Liver (tissue), 9 donors: Measurements from ENCODE around the gene CCDC12. TPM values are rescaled to one million over a fixed set of nuclear protein-coding genes. Genes with fewer than 3 reads are reported as not detected.

Experiments
- DNase-seq: peaks from one replicate; pipeline ENCODE4 v3.0.0-alpha.2; 2017; ENCODE audit warnings: low spot score
- H3K27ac ChIP-seq, 2 donors: one replicate each; pipeline ENCODE4 v1.7.0; 2013; ENCODE audit warnings: inconsistent platforms in 2 of 2, low read length in 2 of 2, control low read depth in 1 of 2, low read depth in 1 of 2, mild to moderate bottlenecking in 1 of 2
- H3K27me3 ChIP-seq, 4 donors: one replicate each; pipeline versions ENCODE4 v1.6.1 to v1.7.0; 2013; ENCODE audit warnings: low read length in 3 of 4, inconsistent platforms in 1 of 4, mild to moderate bottlenecking in 1 of 4, moderate library complexity in 1 of 4; ENCODE audit not compliant: control insufficient read depth in 4 of 4, insufficient read depth in 4 of 4
- H3K36me3 ChIP-seq, 4 donors: one replicate each; pipeline versions ENCODE4 v1.6.1 to v1.7.0; 2013; ENCODE audit warnings: low read length in 3 of 4, mild to moderate bottlenecking in 3 of 4, low read depth in 1 of 4, moderate library complexity in 1 of 4; ENCODE audit not compliant: control insufficient read depth in 4 of 4, insufficient read depth in 3 of 4
- H3K4me1 ChIP-seq, 4 donors: one replicate each; pipeline versions ENCODE4 v1.6.1 to v1.7.0; 2013; ENCODE audit warnings: low read length in 3 of 4, mild to moderate bottlenecking in 3 of 4, moderate library complexity in 1 of 4; ENCODE audit not compliant: control insufficient read depth in 4 of 4, insufficient read depth in 4 of 4
- H3K4me3 ChIP-seq, 3 donors: one replicate each; pipeline versions ENCODE4 v1.6.1 to v1.7.0; 2013; ENCODE audit warnings: low read length in 3 of 3, control low read depth in 1 of 3, low read depth in 1 of 3, mild to moderate bottlenecking in 1 of 3
- H3K9ac ChIP-seq, 2 donors: one replicate each; pipeline ENCODE4 v1.7.0; 2013; ENCODE audit warnings: low read length in 2 of 2, mild to moderate bottlenecking in 2 of 2, moderate library complexity in 2 of 2, control low read depth in 1 of 2, low read depth in 1 of 2
- H3K9me3 ChIP-seq, 4 donors: one replicate each; pipeline versions ENCODE4 v1.6.1 to v1.7.0; 2013; ENCODE audit warnings: low read length in 3 of 4; ENCODE audit not compliant: control insufficient read depth in 4 of 4
- ATF3 ChIP-seq: IDR thresholded peaks from 2 replicates; pipeline ENCODE4 v1.6.1; 2016; ENCODE audit warnings: antibody characterized with exemption
- CTCF ChIP-seq: fragments of 150-350 bp; IDR thresholded peaks from 2 replicates; pipeline ENCODE4 v1.5.1; 2017; ENCODE audit warnings: improper control_type of control experiment, low read depth, low read length; ENCODE audit not compliant: missing input control
- EGR1 ChIP-seq, 2 donors: IDR thresholded peaks; 2 replicates each; pipeline ENCODE4 v1.6.1; 2016 to 2018; ENCODE audit warnings: antibody characterized with exemption in 2 of 2, low read depth in 2 of 2
- FOXA1 ChIP-seq: IDR thresholded peaks from 2 replicates; pipeline ENCODE4 v1.6.1; 2016; ENCODE audit warnings: antibody characterized with exemption
- FOXA2 ChIP-seq: IDR thresholded peaks from 2 replicates; pipeline ENCODE4 v1.6.1; 2016; ENCODE audit warnings: antibody characterized with exemption
- GABPA ChIP-seq, 2 donors: IDR thresholded peaks in 1 of 2; conservative IDR thresholded peaks in 1 of 2; 2 replicates each; pipeline ENCODE4 v1.6.1; 2016; ENCODE audit warnings: antibody characterized with exemption in 2 of 2, mild to moderate bottlenecking in 1 of 2, moderate library complexity in 1 of 2
- HNF4A ChIP-seq, 2 donors: conservative IDR thresholded peaks; 2 replicates each; pipeline ENCODE4 v1.6.1; 2016; ENCODE audit warnings: antibody characterized with exemption in 2 of 2, mild to moderate bottlenecking in 2 of 2
- HNF4G ChIP-seq: IDR thresholded peaks from 2 replicates; pipeline ENCODE4 v1.6.1; 2016; ENCODE audit warnings: antibody characterized with exemption
- JUND ChIP-seq, 2 donors: IDR thresholded peaks; 2 replicates each; pipeline ENCODE4 v1.6.1; 2016; ENCODE audit warnings: antibody characterized with exemption in 2 of 2
- MAX ChIP-seq: IDR thresholded peaks from 2 replicates; pipeline ENCODE4 v1.6.1; 2016; ENCODE audit warnings: antibody characterized with exemption
- NR2F2 ChIP-seq: IDR thresholded peaks from 2 replicates; pipeline ENCODE4 v1.6.1; 2016; ENCODE audit warnings: antibody characterized with exemption
- RAD21 ChIP-seq, 2 donors: IDR thresholded peaks; 2 replicates each; pipeline ENCODE4 v1.6.1; 2016; ENCODE audit warnings: antibody characterized with exemption in 2 of 2, mild to moderate bottlenecking in 2 of 2
- REST ChIP-seq: IDR thresholded peaks from 2 replicates; pipeline ENCODE4 v1.6.1; 2016; ENCODE audit warnings: antibody characterized with exemption, mild to moderate bottlenecking
- RXRA ChIP-seq, 2 donors: IDR thresholded peaks; 2 replicates each; pipeline ENCODE4 v1.6.1; 2017 to 2018; ENCODE audit warnings: antibody characterized with exemption in 2 of 2, mild to moderate bottlenecking in 1 of 2
- SP1 ChIP-seq: IDR thresholded peaks from 2 replicates; pipeline ENCODE4 v1.6.1; 2018; ENCODE audit warnings: antibody characterized with exemption, mild to moderate bottlenecking
- TAF1 ChIP-seq: conservative IDR thresholded peaks from 2 replicates; pipeline ENCODE4 v1.6.1; 2016; ENCODE audit warnings: antibody characterized with exemption, mild to moderate bottlenecking
- YY1 ChIP-seq: IDR thresholded peaks from 2 replicates; pipeline ENCODE4 v1.6.1; 2016; ENCODE audit warnings: antibody characterized with exemption, mild to moderate bottlenecking
- WGBS: extraction: QIAGEN DNeasy Blood & Tissue Kit; methylation state at CpG from one replicate; pipeline ENCODE4 v1.1.7; 2013; 5-methylcytosine and 5-hydroxymethylcytosine counted together
- polyA plus RNA-seq, 2 donors: library from polyadenylated mRNA; stranded (reverse) in 1 of 2; unstranded in 1 of 2; fragments of 200-250 nt in 1 of 2; fragments of >200 nt in 1 of 2; fragmentation: Nextera tagmentation in 1 of 2; extraction: Ambion mirVana in 1 of 2; gene quantifications; one replicate each; pipeline versions ENCODE4 v1.2.1 to v1.2.3, GENCODE V29; 2013 to 2015
- total RNA-seq, 2 donors: library from RNA; depleted of rRNA; stranded (reverse); fragments of >200 nt; gene quantifications; one replicate each; pipeline ENCODE4 v1.2.3, GENCODE V29; 2014
- donor health status: healthy.
- donor health status: healthy.
- donor health status: healthy.
- donor health status: healthy.
- donor health status: healthy.

Gene CCDC12
- total and polyA plus RNA-seq, 4 donors, result 8.5 to 35.1 (median 26.6) TPM

- Histone ChIP-seq H3K27ac (no peak overlapping the region), H3K9ac (no peak overlapping the region), H3K9me3 (no peaks in the 10 kb centered on the region), H3K4me1 (peaks cover 17 to 38% (median 21%) of the 10 kb centered on the region in 4 donors), H3K36me3 (peaks cover 0 to 2% (median 0%) of the 10 kb centered on the region in 4 donors), H3K4me3 (no peak overlapping the region), H3K27me3 (no peaks in the 10 kb centered on the region)
- TF ChIP-seq YY1 (no peak), ATF3 (no peak), EGR1 (IDR thresholded peaks at IDR 0.05; ENCODE audit: low read depth in 2 of 2) (no peak), FOXA1 (no peak), REST (no peak), NR2F2 (no peak), RAD21 (IDR thresholded peaks at IDR 0.05) (no peak), GABPA (IDR thresholded peaks at IDR 0.05 in 1 of 2, conservative IDR thresholded peaks at IDR 0.05 in 1 of 2) (no peak), RXRA (IDR thresholded peaks at IDR 0.05) (no peak), FOXA2 (no peak), CTCF (no peak), JUND (IDR thresholded peaks at IDR 0.05) (no peak), SP1 (no peak), HNF4A (conservative IDR thresholded peaks at IDR 0.05) (no peak), MAX (no peak)
- 86% methylated on average over 6 of the region's 6 CpGs for WGBS
- no peak for DNase-seq
Measured at GRCh38 chr3:46959161-46959511, 17.4 kb downstream of the CCDC12 start.

GRCh38 chr3:46958467-46959160, 17.9 kb downstream of the CCDC12 start:
- 68% methylated on average over 9 of the region's 9 CpGs for WGBS
- H3K9ac ChIP-seq, result no peak overlapping the region
- no peaks in the 10 kb centered on the region for H3K9me3 ChIP-seq
- DNase-seq, result no peak
- H3K4me3 ChIP-seq, result no peak overlapping the region
- no peaks in the 10 kb centered on the region for H3K27me3 ChIP-seq
- TF ChIP-seq RXRA (IDR thresholded peaks at IDR 0.05), result no peak
- TF ChIP-seq FOXA1, result no peak
- TF ChIP-seq NR2F2, result no peak
- TF ChIP-seq HNF4G, result no peak
- TF ChIP-seq RAD21 (IDR thresholded peaks at IDR 0.05), result no peak
- TF ChIP-seq ATF3, result no peak
- TF ChIP-seq EGR1 (IDR thresholded peaks at IDR 0.05; ENCODE audit: low read depth in 2 of 2), result no peak
- no peak for TF ChIP-seq TAF1
- no peak for TF ChIP-seq REST
- no peak for TF ChIP-seq HNF4A (conservative IDR thresholded peaks at IDR 0.05)
- no peak for TF ChIP-seq CTCF
- TF ChIP-seq MAX, result no peak
- no peak for TF ChIP-seq SP1
- peaks cover 17 to 43% (median 24%) of the 10 kb centered on the region in 4 donors for H3K4me1 ChIP-seq
- H3K36me3 ChIP-seq, result peaks cover 0 to 2% (median 0%) of the 10 kb centered on the region in 4 donors
- no peak overlapping the region for H3K27ac ChIP-seq
